Mesodermal cell (in vitro differentiated cells): Measurements from ENCODE around the gene TMEM263.

Experiments used
- H3K27ac ChIP-seq: 2 replicates; pipeline ENCODE4 v1.7.0; 2013; ENCODE audit warnings: mild to moderate bottlenecking, low read depth, low read length, moderate library complexity; ENCODE audit not compliant: severe bottlenecking
- H3K36me3 ChIP-seq: 2 replicates; pipeline ENCODE4 v1.7.1; 2013; ENCODE audit warnings: mild to moderate bottlenecking, low read length, moderate library complexity; ENCODE audit not compliant: control insufficient read depth, insufficient read depth
- H3K4me1 ChIP-seq: one replicate; pipeline ENCODE4 v1.7.1; 2013; ENCODE audit warnings: mild to moderate bottlenecking, low read length; ENCODE audit not compliant: insufficient read depth, control insufficient read depth, poor library complexity, severe bottlenecking
- H3K4me3 ChIP-seq: 2 replicates; pipeline ENCODE4 v1.7.0; 2013; ENCODE audit warnings: low read length, control low read depth, mild to moderate bottlenecking; ENCODE audit not compliant: insufficient read depth, poor library complexity, severe bottlenecking; ENCODE audit errors: extremely low read depth
- H3K9me3 ChIP-seq: 2 replicates; pipeline ENCODE4 v1.7.1; 2013; ENCODE audit warnings: mild to moderate bottlenecking, low read length, moderate library complexity; ENCODE audit not compliant: control insufficient read depth
- WGBS, 2 experiments: methylation state at CpG; one replicate each; pipeline ENCODE4 v1.1.5; 2013; ENCODE audit warnings: missing lambda C conversion rate in 2 of 2; ENCODE audit not compliant: insufficient coverage in 2 of 2; 5-methylcytosine and 5-hydroxymethylcytosine counted together

Gene TMEM263

DNA sequence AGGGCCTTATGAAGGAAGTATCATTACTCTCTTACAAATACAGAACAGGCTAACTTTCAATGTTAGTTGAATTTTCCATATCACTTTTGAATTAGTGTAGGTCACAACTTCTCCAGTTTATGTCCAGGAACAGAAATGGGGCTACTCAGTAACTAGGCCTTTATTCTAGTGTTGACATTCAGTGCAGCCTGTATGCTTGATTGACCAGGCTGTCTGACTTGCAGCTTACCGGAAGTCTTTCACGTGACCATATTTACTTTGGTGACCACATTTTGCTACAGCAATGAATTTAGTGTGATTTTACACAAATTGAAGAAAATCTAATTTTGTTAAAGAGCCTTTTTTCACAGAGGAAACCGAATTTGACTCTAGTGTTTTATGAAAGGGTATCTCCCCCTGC, 18.8 kb downstream of the TMEM263 start:
- no peak overlapping the region for H3K4me3 ChIP-seq
- H3K9me3 ChIP-seq = no peaks in the 10 kb centered on the region
- H3K36me3 ChIP-seq = peaks cover 44% of the 10 kb centered on the region
- 100% methylated on average over 1 of the region's 3 CpGs; no CpG with 5 or more reads in 1 of the 2 experiments for WGBS, 2 experiments
- H3K4me1 ChIP-seq = no peaks in the 10 kb centered on the region
- no peak overlapping the region for H3K27ac ChIP-seq

DNA sequence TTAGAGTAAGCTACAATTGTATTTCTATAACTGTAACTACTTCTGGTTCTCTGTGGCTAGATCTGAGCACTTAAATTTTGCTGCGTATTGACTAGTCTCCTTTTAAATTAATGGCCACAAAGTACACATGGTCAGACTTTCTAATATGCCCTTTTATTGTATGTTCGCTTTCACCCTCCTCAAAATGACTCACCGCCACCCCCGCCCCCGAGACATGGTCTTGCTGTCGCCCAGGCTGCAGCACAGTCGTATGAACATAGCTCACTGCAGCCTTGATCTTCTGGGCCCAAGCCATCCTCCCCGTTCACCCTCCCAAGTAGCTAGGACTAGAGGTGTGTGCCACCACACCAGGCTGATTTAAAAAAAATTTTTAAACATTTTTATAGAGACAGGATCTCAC, 19.4 kb downstream of the TMEM263 start:
- 94% methylated on average over 7 of the region's 8 CpGs for WGBS, 2 experiments
- H3K4me1 ChIP-seq = no peaks in the 10 kb centered on the region
- H3K27ac ChIP-seq = no peak overlapping the region
- no peak overlapping the region for H3K4me3 ChIP-seq
- peaks cover 46% of the 10 kb centered on the region for H3K36me3 ChIP-seq
- no peaks in the 10 kb centered on the region for H3K9me3 ChIP-seq

GRCh38 chr12:106975993-106976658, 20.4 kb downstream of the TMEM263 start:
- 90 to 96% methylated on average over 2 of the region's 3 CpGs for WGBS, 2 experiments
- Histone ChIP-seq H3K4me1 (no peaks in the 10 kb centered on the region), H3K36me3 (peaks cover 38% of the 10 kb centered on the region), H3K9me3 (no peaks in the 10 kb centered on the region), H3K4me3 (no peak overlapping the region), H3K27ac (no peak overlapping the region)

GRCh38 chr12:106976668-106977067, 21.0 kb downstream of the TMEM263 start:
- H3K9me3 ChIP-seq = no peaks in the 10 kb centered on the region
- no CpG with 5 or more reads among the region's 1 CpG for WGBS, 2 experiments
- no peak overlapping the region for H3K4me3 ChIP-seq
- no peak overlapping the region for H3K27ac ChIP-seq
- no peaks in the 10 kb centered on the region for H3K4me1 ChIP-seq
- peaks cover 35% of the 10 kb centered on the region for H3K36me3 ChIP-seq

DNA sequence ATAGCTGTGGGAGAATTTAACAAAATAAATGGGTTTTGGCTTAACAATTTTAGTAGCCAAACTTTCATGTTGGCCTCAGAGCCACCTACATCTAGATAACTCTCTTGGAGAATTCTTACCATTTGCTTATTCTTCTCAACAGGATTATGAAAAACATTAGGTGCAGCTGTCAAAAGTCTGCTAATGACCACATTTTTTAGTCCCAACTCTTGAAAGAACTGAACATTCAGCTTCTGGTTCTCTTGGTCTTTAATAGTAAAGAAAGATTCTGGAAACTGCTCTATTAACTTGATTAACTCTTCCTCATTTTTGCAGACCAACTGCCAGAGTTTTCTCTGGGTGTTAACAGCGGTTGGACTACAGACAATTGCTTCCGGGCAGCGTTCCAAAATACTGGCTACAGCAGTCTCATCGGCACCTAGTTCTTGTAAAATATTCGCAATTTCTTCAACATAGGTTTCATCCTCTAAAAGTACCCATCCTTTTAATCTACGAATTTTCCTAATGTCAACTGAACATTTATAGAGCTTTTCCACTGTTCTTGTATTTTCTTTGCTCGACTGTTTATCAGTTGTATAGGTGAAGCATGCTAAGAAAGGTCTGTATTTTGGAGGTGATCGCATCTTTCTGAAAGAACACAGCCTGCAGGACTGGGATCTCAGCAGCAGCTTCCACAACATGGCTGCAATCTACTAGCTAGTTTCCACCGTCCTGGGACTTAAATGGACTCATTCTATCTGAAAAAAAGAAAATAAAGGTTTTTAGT, 22.5 kb downstream of the TMEM263 start:
- WGBS, 2 experiments = 92% methylated on average over 5 to 7 of the region's 9 CpGs
- Histone ChIP-seq H3K27ac (no peak overlapping the region), H3K36me3 (peaks cover 32% of the 10 kb centered on the region), H3K4me1 (no peaks in the 10 kb centered on the region), H3K4me3 (no peak overlapping the region), H3K9me3 (no peaks in the 10 kb centered on the region)

DNA sequence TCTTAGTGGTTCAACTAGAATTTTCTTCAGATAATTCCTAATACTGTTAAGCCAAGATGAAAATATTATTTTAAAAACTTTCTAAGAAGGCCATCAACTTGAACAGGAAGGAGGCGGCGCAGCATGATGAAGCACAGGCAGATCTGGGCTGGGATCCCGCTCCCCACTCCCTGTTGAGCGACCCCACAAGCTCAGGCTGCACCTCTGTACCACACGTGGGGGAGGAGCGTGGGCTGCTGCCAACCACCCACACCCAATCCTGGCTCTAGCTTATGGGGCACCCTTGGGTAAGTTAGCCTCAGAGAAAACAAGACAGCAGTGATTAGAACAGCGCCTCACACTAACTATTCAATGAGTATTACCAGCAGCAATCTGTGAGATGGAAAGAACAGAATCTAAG, 25.2 kb downstream of the TMEM263 start:
- no peak overlapping the region for H3K27ac ChIP-seq
- H3K4me3 ChIP-seq = no peak overlapping the region
- 86 to 89% methylated on average over 4 to 5 of the region's 7 CpGs for WGBS, 2 experiments
- peaks cover 34% of the 10 kb centered on the region for H3K36me3 ChIP-seq
- H3K9me3 ChIP-seq = no peaks in the 10 kb centered on the region
- peaks cover 3% of the 10 kb centered on the region for H3K4me1 ChIP-seq

- Histone ChIP-seq H3K27ac (no peak overlapping the region), H3K9me3 (no peaks in the 10 kb centered on the region), H3K4me3 (no peak overlapping the region), H3K36me3 (peaks cover 34% of the 10 kb centered on the region), H3K4me1 (peaks cover 4% of the 10 kb centered on the region)
- WGBS, 2 experiments = 100% methylated on average over 2 of the region's 3 CpGs; no CpG with 5 or more reads in 1 of the 2 experiments
Measured at GRCh38 chr12:106981788-106982187, 26.1 kb downstream of the TMEM263 start.

- WGBS, 2 experiments = no CpG with 5 or more reads among the region's 1 CpG
- H3K36me3 ChIP-seq = peaks cover 34% of the 10 kb centered on the region
Measured at GRCh38 chr12:106982229-106982628, 26.5 kb downstream of the TMEM263 start.

GRCh38 chr12:106984588-106985137, 29.0 kb downstream of the TMEM263 start:
- Histone ChIP-seq H3K4me3 (no peak overlapping the region), H3K9me3 (no peaks in the 10 kb centered on the region), H3K27ac (no peak overlapping the region), H3K4me1 (peaks cover 13% of the 10 kb centered on the region), H3K36me3 (peaks cover 22% of the 10 kb centered on the region)
- 94 to 100% methylated on average over 6 of the region's 6 CpGs for WGBS, 2 experiments

More at GRCh38 chr12:106982229-106982628, 26.5 kb downstream of the TMEM263 start:
- H3K9me3 ChIP-seq = no peaks in the 10 kb centered on the region
- no peak overlapping the region for H3K27ac ChIP-seq
- H3K4me3 ChIP-seq = no peak overlapping the region
- H3K4me1 ChIP-seq = peaks cover 4% of the 10 kb centered on the region

DNA sequence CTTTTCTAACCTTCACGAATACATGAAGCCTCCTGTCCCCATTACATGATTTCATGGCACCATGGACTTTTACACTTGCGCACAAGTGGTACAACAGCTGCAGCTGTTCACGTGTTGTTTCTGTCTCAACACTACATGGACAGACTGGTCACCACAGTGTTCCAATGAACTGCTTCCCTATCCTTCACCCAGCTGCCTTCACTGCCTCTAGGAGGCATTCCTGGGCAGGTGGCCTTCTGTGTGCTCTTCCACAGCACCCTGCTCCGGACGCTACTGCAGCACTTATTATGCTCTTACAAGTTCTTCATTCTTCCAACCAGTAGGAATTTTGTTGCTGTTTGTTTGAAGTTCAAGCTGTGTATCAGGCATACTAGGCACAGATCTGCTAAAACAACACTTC, 29.8 kb downstream of the TMEM263 start:
- H3K4me3 ChIP-seq = no peak overlapping the region

More for the DNA sequence above, 29.8 kb downstream of the TMEM263 start:
- H3K4me1 ChIP-seq = peaks cover 13% of the 10 kb centered on the region
- H3K27ac ChIP-seq = no peak overlapping the region
- H3K36me3 ChIP-seq = peaks cover 20% of the 10 kb centered on the region
- H3K9me3 ChIP-seq = no peaks in the 10 kb centered on the region
- 80 to 98% methylated on average over 4 of the region's 5 CpGs for WGBS, 2 experiments
